ENCODE data around the gene HTR2A. TPM values are rescaled to one million over a fixed set of nuclear protein-coding genes. Genes with fewer than 3 reads are reported as not detected.

Gene HTR2A
- total RNA-seq, 1 experiment from 2014 or later, result not detected

DNA sequence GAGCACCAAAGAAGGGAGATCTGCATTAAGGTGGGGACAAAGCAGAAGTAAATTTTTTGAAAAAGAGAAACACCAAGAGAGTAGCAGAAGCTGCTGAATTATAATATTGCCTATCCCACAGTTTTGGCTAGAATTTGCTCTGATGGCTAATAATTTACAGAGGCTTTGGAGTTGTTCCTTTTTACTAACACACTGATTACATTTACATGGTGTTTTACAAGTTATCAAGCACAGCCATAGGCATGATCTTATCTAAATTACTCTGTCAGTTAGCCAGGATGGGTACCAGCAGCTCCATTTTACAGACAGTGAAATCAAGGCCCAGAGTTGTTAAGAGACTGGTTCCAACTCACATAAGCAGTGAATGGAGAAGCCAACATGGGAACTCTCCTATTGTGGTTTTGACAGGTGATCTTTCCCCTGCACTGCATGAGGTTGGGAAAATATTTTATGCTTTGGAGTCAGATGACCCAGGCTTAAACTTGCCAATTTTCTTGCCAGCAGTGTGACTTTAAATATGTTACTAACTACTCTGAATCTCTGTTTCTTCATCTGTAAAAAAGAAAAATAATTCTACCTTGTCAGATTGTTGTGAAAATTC, 66.3 kb downstream of the HTR2A start:
- H3K27me3 Mint-ChIP-seq (ENCODE audit: insufficient read depth, unreplicated experiment), result no peaks in the 10 kb centered on the region
- no peaks in the 10 kb centered on the region for H3K36me3 Mint-ChIP-seq (ENCODE audit: insufficient read depth, unreplicated experiment)
- no TSS peak for BruUV-seq (replicated peaks)
- DNase-seq (ENCODE audit: unreplicated experiment), result no peak
- TF ChIP-seq, protein P1, sequence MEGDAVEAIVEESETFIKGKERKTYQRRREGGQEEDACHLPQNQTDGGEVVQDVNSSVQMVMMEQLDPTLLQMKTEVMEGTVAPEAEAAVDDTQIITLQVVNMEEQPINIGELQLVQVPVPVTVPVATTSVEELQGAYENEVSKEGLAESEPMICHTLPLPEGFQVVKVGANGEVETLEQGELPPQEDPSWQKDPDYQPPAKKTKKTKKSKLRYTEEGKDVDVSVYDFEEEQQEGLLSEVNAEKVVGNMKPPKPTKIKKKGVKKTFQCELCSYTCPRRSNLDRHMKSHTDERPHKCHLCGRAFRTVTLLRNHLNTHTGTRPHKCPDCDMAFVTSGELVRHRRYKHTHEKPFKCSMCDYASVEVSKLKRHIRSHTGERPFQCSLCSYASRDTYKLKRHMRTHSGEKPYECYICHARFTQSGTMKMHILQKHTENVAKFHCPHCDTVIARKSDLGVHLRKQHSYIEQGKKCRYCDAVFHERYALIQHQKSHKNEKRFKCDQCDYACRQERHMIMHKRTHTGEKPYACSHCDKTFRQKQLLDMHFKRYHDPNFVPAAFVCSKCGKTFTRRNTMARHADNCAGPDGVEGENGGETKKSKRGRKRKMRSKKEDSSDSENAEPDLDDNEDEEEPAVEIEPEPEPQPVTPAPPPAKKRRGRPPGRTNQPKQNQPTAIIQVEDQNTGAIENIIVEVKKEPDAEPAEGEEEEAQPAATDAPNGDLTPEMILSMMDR (IDR thresholded peaks at IDR 0.05; ENCODE audit: unreplicated experiment), result no peak
- H3K27ac Mint-ChIP-seq (ENCODE audit: low read depth, unreplicated experiment), result no peak overlapping the region
- intact Hi-C loops (cut with micrococcal nuclease), result loop anchor here (1.0 to 5.0 kb wide), 4 partner anchors 142 to 1937 kb away; no protein-coding TSS in a partner anchor
- ChIA-PET CTCF (interaction anchor here (0.6 to 2.5 kb wide), 8 partner anchors 8 to 1583 kb away, joined by 3 to 18 read pairs (median 4); no protein-coding TSS in a partner anchor), POLR2A (interaction anchor here (0.5 to 1.1 kb wide), 3 partner anchors 219 to 947 kb away, joined by 3 to 5 read pairs (median 3); no protein-coding TSS in a partner anchor)
- no peaks in the 10 kb centered on the region for H3K4me1 Mint-ChIP-seq (ENCODE audit: insufficient read depth, unreplicated experiment)
- H3K9me3 Mint-ChIP-seq (ENCODE audit: unreplicated experiment), result no peaks in the 10 kb centered on the region
- H3K4me3 Mint-ChIP-seq (ENCODE audit: unreplicated experiment), result no peak overlapping the region

DNA sequence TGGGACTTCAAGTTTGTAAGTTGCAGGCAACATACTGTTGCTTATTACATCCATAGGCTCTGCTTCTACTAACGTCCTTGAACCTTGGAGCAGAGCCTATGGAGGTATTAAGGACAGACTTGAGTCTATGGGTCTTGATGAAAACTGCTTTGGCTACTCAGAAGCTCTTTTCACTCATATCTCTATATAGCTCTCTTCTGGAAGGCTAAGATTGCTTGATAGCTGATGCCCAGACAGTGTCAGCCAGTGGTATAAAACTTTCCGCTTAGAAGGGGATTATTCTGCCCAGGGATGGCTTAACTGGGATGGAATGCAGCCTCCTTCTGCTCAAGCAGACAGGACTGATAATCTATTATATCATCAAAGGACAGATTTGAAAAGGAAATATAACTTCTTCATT, 74.3 kb downstream of the HTR2A start:
- H3K27ac Mint-ChIP-seq (ENCODE audit: low read depth, unreplicated experiment), result no peak overlapping the region
- H3K27me3 Mint-ChIP-seq (ENCODE audit: insufficient read depth, unreplicated experiment), result no peaks in the 10 kb centered on the region
- H3K4me3 Mint-ChIP-seq (ENCODE audit: unreplicated experiment), result no peak overlapping the region
- no peaks in the 10 kb centered on the region for H3K36me3 Mint-ChIP-seq (ENCODE audit: insufficient read depth, unreplicated experiment)
- CTCF ChIA-PET, result interaction anchor here (1.0 kb wide), 1 partner anchor 8 kb away, joined by 3 read pairs; no protein-coding TSS in a partner anchor
- BruUV-seq (replicated peaks), result no TSS peak
- intact Hi-C loops (cut with micrococcal nuclease), result no loop called here
- DNase-seq (ENCODE audit: unreplicated experiment), result no peak
- H3K9me3 Mint-ChIP-seq (ENCODE audit: unreplicated experiment), result no peaks in the 10 kb centered on the region
- TF ChIP-seq, protein P1 (IDR thresholded peaks at IDR 0.05; ENCODE audit: unreplicated experiment), result no peak
- no peaks in the 10 kb centered on the region for H3K4me1 Mint-ChIP-seq (ENCODE audit: insufficient read depth, unreplicated experiment)
- POLR2A ChIA-PET, result interaction anchor here (0.6 kb wide), 2 partner anchors 73 to 208 kb away, joined by 3 to 5 read pairs; no protein-coding TSS in a partner anchor

DNA sequence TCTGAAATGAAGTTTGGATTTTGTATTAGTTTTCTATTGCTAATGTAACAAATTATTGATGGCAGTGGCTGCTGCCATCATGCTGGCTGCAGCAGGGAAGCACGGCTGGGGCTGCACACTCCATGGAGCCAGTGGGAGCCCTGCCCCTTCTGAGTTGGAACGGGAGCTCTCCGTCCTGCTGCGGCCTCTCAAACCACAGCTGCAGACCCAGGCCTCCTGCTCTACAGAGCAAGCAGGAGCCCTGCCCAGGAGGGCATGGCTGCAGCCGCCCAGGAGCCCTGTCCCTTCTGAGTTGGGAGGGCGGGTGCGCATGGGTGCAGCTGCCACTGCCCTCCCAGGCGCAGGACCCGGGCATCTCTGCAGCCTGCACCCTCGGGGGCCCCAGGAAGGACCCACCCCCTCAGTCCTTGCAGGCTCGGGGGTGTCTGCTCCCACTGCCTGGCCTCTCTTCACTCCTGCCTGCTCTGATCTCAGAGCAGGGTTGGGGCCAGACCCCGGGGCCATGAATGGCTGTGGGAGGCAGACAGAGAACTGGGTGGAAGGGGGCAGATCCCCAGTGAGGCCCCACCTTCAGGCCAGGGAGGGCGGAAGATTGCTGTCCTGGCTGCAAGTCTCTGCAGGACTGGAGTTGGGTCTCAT, 78.9 kb downstream of the HTR2A start:
- Mint-ChIP-seq H3K36me3 (ENCODE audit: insufficient read depth, unreplicated experiment) (no peaks in the 10 kb centered on the region), H3K4me1 (ENCODE audit: insufficient read depth, unreplicated experiment) (no peaks in the 10 kb centered on the region), H3K27me3 (ENCODE audit: insufficient read depth, unreplicated experiment) (no peaks in the 10 kb centered on the region), H3K9me3 (ENCODE audit: unreplicated experiment) (peaks cover 5% of the 10 kb centered on the region), H3K27ac (ENCODE audit: low read depth, unreplicated experiment) (no peak overlapping the region), H3K4me3 (ENCODE audit: unreplicated experiment) (no peak overlapping the region)
- DNase-seq (ENCODE audit: unreplicated experiment), result no peak
- TF ChIP-seq, protein P1 (IDR thresholded peaks at IDR 0.05; ENCODE audit: unreplicated experiment), result no peak
- ChIA-PET POLR2A (interaction anchor here (0.8 to 1.0 kb wide), 2 partner anchors 22 to 601 kb away, joined by 3 read pairs; partner anchors contain the start of gene ESD), CTCF (interaction anchor here (0.7 kb wide), 1 partner anchor 956 kb away, joined by 3 read pairs; no protein-coding TSS in a partner anchor)
- no TSS peak for BruUV-seq (replicated peaks)
- intact Hi-C loops (cut with micrococcal nuclease), result no loop called here

DNA sequence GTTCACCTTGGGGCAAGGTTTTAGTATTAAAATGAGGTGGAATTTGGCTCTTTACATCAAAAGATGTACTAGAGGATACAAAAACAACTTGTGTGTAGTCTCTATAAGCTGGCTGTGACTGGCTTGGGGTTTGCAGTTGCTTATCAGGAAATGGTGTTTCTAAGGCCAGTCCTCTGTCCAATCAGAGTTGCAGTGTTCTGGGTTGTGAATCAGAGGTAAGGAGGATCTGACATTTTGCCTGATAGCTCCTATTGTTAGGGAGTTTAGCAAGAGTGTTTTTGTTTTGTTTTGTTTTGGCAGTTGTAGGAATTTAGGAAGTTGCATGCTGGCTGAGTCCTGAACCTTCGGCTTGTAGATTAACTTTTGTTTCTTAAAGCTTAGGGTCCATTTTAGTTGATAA, 79.8 kb downstream of the HTR2A start:
- ChIA-PET POLR2A (interaction anchor here (1.0 kb wide), 1 partner anchor 21 kb away, joined by 3 read pairs; the partner anchor contains the start of gene ESD), CTCF (interaction anchor here (0.7 kb wide), 2 partner anchors 642 to 957 kb away, joined by 3 to 4 read pairs; no protein-coding TSS in a partner anchor)
- intact Hi-C loops (cut with micrococcal nuclease), result no loop called here
- Mint-ChIP-seq H3K36me3 (ENCODE audit: insufficient read depth, unreplicated experiment) (no peaks in the 10 kb centered on the region), H3K27ac (ENCODE audit: low read depth, unreplicated experiment) (no peak overlapping the region), H3K27me3 (ENCODE audit: insufficient read depth, unreplicated experiment) (no peaks in the 10 kb centered on the region), H3K4me3 (ENCODE audit: unreplicated experiment) (no peak overlapping the region), H3K9me3 (ENCODE audit: unreplicated experiment) (peaks cover 14% of the 10 kb centered on the region), H3K4me1 (ENCODE audit: insufficient read depth, unreplicated experiment) (no peaks in the 10 kb centered on the region)
- DNase-seq (ENCODE audit: unreplicated experiment), result no peak
- TF ChIP-seq, protein P1 (IDR thresholded peaks at IDR 0.05; ENCODE audit: unreplicated experiment), result no peak
- no TSS peak for BruUV-seq (replicated peaks)
